Measurements from ENCODE around the gene DOK1. TPM values are rescaled to one million over a fixed set of nuclear protein-coding genes. Genes with fewer than 3 reads are reported as not detected.

The DOK1 gene
- total RNA-seq, 1 donor from 2014 or later, result 11.9 TPM

DNA sequence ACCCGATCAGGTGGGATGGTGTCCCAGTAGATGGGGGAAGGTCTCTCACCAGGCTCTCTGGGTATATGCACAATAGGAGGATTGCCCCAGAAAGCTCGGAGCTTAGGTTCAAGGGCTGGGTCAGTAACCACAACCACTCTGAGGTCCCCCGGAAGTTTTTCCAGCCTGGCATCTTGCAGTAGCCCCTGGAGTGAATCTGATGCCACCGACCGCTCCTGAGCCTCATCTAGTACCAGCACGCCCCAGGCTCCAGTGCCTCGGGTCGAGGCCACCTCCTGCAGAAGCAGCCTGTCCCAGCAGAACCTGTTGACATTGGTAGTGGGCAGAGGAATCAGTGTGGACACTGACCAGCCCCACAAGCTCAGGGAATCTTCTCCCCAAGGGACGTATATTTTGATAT, 30.5 kb upstream of the DOK1 start:
- H3K27me3 Mint-ChIP-seq (ENCODE audit: low read depth), result peaks cover 47% of the 10 kb centered on the region
- peaks cover 6% of the 10 kb centered on the region for H3K9me3 Mint-ChIP-seq
- peaks cover 24% of the 10 kb centered on the region for H3K36me3 Mint-ChIP-seq
- no peak overlapping the region for H3K27ac Mint-ChIP-seq
- no peak overlapping the region for H3K4me3 Mint-ChIP-seq
- DNase-seq (ENCODE audit: low spot score in 2 of 2, unreplicated experiment in 2 of 2), result no peak
- peaks cover 11% of the 10 kb centered on the region for H3K4me1 Mint-ChIP-seq
- TF ChIP-seq, protein P1, sequence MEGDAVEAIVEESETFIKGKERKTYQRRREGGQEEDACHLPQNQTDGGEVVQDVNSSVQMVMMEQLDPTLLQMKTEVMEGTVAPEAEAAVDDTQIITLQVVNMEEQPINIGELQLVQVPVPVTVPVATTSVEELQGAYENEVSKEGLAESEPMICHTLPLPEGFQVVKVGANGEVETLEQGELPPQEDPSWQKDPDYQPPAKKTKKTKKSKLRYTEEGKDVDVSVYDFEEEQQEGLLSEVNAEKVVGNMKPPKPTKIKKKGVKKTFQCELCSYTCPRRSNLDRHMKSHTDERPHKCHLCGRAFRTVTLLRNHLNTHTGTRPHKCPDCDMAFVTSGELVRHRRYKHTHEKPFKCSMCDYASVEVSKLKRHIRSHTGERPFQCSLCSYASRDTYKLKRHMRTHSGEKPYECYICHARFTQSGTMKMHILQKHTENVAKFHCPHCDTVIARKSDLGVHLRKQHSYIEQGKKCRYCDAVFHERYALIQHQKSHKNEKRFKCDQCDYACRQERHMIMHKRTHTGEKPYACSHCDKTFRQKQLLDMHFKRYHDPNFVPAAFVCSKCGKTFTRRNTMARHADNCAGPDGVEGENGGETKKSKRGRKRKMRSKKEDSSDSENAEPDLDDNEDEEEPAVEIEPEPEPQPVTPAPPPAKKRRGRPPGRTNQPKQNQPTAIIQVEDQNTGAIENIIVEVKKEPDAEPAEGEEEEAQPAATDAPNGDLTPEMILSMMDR (IDR thresholded peaks at IDR 0.05; ENCODE audit: unreplicated experiment), result no peak

DNA sequence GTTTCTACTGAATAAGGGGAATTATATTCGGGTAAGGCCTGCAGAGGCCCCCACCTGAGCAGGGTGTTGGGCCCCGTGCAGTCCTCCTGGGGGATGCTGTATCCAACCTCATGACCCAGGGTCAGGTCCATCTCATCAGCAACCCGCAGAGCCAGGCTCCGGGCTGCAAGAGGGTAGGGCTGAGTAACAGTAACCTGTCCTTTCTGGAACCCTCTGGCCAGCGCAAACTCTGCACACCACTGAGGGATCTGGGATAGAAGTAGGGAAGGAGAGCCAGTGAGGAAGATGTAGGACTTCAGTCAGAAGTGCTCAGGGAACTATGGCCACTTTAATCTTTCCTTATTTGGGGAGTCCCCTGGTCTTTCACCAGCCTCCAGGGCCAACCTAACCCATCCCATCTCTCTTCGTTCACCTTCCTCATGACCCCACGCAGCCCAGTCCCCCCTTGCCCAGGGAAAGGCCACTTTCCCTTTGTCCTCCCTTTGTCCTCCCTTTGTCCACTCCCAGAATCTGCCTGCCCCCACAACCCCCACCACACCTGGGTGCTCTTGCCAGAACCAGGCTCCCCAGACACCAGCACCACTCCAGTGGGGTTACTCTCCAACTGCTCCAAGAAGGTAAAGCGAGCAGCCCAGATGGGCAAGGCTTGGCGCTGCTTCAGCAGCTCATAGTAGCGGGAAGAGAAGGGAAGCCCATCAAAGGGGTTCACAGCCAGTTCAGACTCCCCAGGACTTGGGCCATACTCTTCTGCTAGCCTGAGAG, 29.4 kb upstream of the DOK1 start:
- Mint-ChIP-seq H3K36me3 (peaks cover 24% of the 10 kb centered on the region), H3K27me3 (ENCODE audit: low read depth) (peaks cover 35% of the 10 kb centered on the region), H3K27ac (no peak overlapping the region), H3K4me1 (peaks cover 13% of the 10 kb centered on the region), H3K9me3 (peaks cover 6% of the 10 kb centered on the region), H3K4me3 (no peak overlapping the region)
- no peak for DNase-seq (ENCODE audit: low spot score in 2 of 2, unreplicated experiment in 2 of 2)
- TF ChIP-seq, protein P1 (IDR thresholded peaks at IDR 0.05; ENCODE audit: unreplicated experiment), result no peak

DNA sequence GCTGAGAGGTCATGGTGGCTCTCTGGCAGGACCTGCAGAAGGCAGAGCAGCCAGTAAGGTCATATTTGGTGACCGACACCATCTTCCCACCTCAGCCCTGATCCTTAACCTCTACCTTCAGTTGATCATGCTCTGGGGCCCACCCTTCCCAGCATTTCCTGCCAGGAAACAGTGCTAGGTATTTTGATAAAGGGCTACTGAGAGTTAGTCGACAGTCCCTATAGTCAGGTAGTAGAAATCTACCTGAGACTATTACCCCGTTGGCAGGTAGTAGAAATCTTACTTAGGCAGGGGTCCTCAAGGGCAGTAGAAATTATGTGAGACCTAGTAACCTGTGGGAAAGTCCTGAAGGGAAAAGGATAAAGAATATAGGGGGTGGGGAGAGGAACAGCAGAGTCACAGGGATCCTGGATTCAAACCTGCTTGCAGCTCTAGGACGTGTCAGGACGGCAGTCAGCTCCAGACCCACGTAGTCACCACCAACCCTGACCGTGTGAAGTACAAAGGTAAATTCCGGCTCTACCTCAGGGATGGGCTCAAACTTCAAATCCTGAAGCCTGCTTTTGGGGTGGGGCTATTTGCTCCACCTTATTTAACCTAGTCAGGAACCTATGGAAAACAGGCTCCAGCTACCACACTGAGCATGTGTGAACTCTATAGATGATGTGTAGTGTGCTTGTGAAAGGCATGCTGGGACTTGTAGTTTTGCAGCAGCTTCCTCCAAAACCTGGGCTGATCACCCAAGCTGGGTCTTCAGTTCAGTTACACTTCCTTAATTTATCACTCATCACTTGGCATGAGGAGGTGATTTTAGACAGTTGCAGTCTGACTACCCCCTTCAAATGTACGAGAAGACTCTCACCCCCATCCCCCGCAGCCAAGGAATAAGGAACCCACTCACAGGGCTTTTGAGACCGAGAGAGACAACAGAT, 28.5 kb upstream of the DOK1 start, which contains the start of gene DQX1:
Gene DQX1, minus strand, starts transcription at position 515 of the 932 bp plus-strand sequence. Its CDS starts 502 bp downstream, at position 13.
- Mint-ChIP-seq H3K9me3 (peaks cover 6% of the 10 kb centered on the region), H3K27ac (no peak within 1 kb of the TSS), H3K4me3 (no peak within 1 kb of the TSS), H3K4me1 (peaks cover 19% of the 10 kb centered on the region), H3K27me3 (ENCODE audit: low read depth) (peaks cover 27% of the 10 kb centered on the region), H3K36me3 (peaks cover 24% of the 10 kb centered on the region)
- TF ChIP-seq, protein P1 (IDR thresholded peaks at IDR 0.05; ENCODE audit: unreplicated experiment), result no peak
- DNase-seq (ENCODE audit: low spot score in 2 of 2, unreplicated experiment in 2 of 2), result no peak

DNA sequence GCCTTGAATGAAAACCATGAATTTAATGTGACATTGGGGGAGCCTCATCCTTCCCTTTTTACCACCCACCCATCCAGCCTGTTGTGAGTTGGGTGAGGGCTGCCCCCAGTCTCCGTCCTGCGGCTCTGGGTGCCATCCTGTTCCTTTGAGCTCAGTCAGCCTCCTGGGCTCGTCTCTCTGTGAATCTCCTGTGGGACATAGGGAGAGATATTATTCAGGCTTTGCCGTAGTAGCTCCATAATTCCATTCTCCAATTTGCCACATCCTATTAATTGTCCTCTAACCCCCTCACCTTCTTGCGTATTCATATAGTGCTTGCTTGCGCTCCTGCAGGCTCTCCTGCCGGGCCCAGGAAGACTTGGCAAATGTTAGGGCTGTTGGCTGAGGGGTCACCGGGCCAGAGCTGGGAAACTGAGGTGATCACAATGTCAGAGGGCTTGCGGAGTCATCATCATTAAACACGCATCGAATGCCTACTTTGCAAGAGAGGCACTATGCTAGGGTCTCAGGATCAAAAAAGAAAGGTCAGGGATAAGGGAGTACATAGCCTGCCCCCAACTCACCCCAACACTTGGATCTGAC, 27.8 kb upstream of the DOK1 start:
- TF ChIP-seq, protein P1 (IDR thresholded peaks at IDR 0.05; ENCODE audit: unreplicated experiment), result no peak
- peaks cover 20% of the 10 kb centered on the region for H3K27me3 Mint-ChIP-seq (ENCODE audit: low read depth)
- H3K4me3 Mint-ChIP-seq, result no peak overlapping the region
- peaks cover 24% of the 10 kb centered on the region for H3K36me3 Mint-ChIP-seq
- DNase-seq (ENCODE audit: low spot score in 2 of 2, unreplicated experiment in 2 of 2), result no peak
- peaks cover 6% of the 10 kb centered on the region for H3K9me3 Mint-ChIP-seq
- peaks cover 24% of the 10 kb centered on the region for H3K4me1 Mint-ChIP-seq
- H3K27ac Mint-ChIP-seq, result no peak overlapping the region

DNA sequence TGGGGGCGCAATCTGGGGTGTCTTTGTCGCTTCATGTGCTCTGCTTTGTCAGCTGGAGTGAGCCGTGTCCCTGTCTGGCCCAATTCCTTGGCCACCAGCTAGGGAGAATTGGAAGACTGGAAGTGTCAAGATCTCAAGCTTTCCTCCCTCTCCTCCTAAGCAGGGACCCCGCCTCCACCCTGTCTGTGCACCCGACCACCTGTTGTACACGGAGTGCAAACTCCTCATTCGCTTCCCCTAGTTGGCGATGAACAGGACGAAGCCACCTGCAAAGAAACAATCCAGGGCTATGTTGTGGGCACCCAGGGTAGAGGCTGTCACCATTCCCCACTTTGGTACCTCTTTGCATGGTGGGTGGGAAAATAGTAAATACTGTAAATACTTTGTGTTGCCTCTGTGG, 26.8 kb upstream of the DOK1 start:
- Mint-ChIP-seq H3K9me3 (peaks cover 6% of the 10 kb centered on the region), H3K27ac (no peak overlapping the region), H3K27me3 (ENCODE audit: low read depth) (peaks cover 10% of the 10 kb centered on the region), H3K4me3 (peak overlapping the region; percentile 90), H3K36me3 (peaks cover 24% of the 10 kb centered on the region), H3K4me1 (peaks cover 27% of the 10 kb centered on the region)
- TF ChIP-seq, protein P1 (IDR thresholded peaks at IDR 0.05; ENCODE audit: unreplicated experiment), result no peak
- no peak for DNase-seq (ENCODE audit: low spot score in 2 of 2, unreplicated experiment in 2 of 2)
